ENCODE data around the gene MELTF. TPM values are rescaled to one million over a fixed set of nuclear protein-coding genes. Genes with fewer than 3 reads are reported as not detected.

The MELTF gene
- total and polyA plus RNA-seq, 9 of the 15 experiments (the other 6 are each of a cell fraction or from before 2014, with no cell fraction given), result 0.35 to 10.5 (median 4.5) TPM

DNA sequence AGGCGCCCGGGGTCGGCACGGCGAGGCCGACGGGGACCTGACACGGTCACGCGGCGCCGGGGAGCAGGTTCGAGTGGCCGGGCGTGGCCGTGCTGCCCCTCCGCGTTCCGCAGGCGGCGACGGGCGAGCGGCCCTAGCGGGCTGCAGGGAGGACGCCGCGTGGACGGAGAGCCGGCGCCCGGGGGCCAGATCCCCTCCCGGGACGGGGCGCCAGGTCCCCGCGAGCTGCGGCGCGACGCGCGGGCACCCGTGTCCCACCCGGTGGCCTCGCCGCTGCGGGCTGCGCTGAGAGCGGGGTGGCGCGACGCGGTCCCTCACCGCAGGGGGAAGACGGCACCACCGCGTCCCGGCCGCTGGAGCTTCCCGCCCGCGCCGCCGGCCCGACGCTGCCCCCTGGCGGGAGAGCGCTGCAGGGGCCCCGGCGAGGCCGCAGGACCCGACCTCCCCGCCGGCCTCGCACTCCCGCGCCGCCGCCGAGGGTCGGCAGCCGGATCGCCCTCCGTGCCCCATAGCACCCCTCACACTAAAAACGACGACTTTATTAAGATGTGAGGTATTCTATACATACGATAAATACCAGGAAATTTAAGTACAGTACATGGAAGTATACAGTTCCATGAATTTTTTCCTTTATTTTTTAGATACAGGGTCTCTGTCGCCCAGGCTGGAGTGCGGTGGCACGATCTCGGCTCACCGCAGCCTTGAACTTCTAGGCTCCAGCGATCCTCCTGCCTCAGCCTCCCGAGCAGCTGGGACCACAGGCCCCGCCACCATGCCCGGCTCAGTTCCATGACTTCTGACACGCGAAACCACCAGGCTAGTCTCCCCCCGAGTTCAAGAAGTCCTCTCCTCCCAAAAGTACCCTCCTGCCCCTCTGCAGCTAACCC is 59.7 kb downstream of the MELTF start (continued):
- TF ChIP-seq, protein P1, sequence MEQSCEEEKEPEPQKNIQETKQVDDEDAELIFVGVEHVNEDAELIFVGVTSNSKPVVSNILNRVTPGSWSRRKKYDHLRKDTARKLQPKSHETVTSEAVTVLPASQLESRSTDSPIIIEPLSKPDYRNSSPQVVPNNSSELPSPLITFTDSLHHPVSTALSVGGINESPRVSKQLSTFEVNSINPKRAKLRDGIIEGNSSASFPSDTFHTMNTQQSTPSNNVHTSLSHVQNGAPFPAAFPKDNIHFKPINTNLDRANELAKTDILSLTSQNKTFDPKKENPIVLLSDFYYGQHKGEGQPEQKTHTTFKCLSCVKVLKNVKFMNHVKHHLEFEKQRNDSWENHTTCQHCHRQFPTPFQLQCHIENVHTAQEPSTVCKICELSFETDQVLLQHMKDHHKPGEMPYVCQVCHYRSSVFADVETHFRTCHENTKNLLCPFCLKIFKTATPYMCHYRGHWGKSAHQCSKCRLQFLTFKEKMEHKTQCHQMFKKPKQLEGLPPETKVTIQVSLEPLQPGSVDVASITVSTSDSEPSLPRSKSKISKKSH (CRISPR knock-in tag; IDR thresholded peaks at IDR 0.05), result no peak
- TF ChIP-seq KAT7 (CRISPR knock-in tag; IDR thresholded peaks at IDR 0.05; ENCODE audit: borderline replicate concordance) (no peak), TCFL5 (CRISPR knock-in tag; conservative IDR thresholded peaks at IDR 0.05) (no peak), ZSCAN32 (CRISPR knock-in tag; IDR thresholded peaks at IDR 0.05) (no peak), CBX3 (IDR thresholded peaks at IDR 0.05; ENCODE audit: borderline replicate concordance in 1 of 2, low read length in 2 of 2) (0 out of 3 replicates have a peak, but pooled peaks of 1 of the 2 experiments have one; percentile 5), TRIM28 (IDR thresholded peaks at IDR 0.05) (no peak), BDP1 (IDR thresholded peaks at IDR 0.05; ENCODE audit: insufficient read depth, insufficient read length) (no peak), POU5F1 (IDR thresholded peaks at IDR 0.05; ENCODE audit: borderline replicate concordance, low read depth, low read length, partially characterized antibody) (no peak), MXI1 (IDR thresholded peaks at IDR 0.05; ENCODE audit: low read depth, low read length) (no peak), CHD4 (IDR thresholded peaks at IDR 0.05; ENCODE audit: insufficient read depth, insufficient replicate concordance, low read depth, low read length, poor library complexity, severe bottlenecking) (no peak), EP300 (IDR thresholded peaks at IDR 0.05; ENCODE audit: low read length) (no peak), SAFB2 (IDR thresholded peaks at IDR 0.05; ENCODE audit: borderline replicate concordance, low read depth, low read length, severe bottlenecking) (no peak), COPS2 (conservative IDR thresholded peaks at IDR 0.05) (no peak), HDGF (IDR thresholded peaks at IDR 0.05) (no peak), ZNF124 (CRISPR knock-in tag; IDR thresholded peaks at IDR 0.05) (no peak), MTA2 (IDR thresholded peaks at IDR 0.05; ENCODE audit: low read depth) (no peak), NFATC3 (IDR thresholded peaks at IDR 0.05) (no peak), ZNF778 (CRISPR knock-in tag; IDR thresholded peaks at IDR 0.05) (no peak), IRF2 (CRISPR knock-in tag; IDR thresholded peaks at IDR 0.05) (no peak), EHMT2 (IDR thresholded peaks at IDR 0.05) (no peak), RFX7 (CRISPR knock-in tag; IDR thresholded peaks at IDR 0.05) (no peak)
- TF ChIP-seq, protein P2, sequence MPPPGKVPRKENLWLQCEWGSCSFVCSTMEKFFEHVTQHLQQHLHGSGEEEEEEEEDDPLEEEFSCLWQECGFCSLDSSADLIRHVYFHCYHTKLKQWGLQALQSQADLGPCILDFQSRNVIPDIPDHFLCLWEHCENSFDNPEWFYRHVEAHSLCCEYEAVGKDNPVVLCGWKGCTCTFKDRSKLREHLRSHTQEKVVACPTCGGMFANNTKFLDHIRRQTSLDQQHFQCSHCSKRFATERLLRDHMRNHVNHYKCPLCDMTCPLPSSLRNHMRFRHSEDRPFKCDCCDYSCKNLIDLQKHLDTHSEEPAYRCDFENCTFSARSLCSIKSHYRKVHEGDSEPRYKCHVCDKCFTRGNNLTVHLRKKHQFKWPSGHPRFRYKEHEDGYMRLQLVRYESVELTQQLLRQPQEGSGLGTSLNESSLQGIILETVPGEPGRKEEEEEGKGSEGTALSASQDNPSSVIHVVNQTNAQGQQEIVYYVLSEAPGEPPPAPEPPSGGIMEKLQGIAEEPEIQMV (tag; conservative IDR thresholded peaks at IDR 0.05; ENCODE audit: low read depth), result no peak
- TF ChIP-seq, protein P3, sequence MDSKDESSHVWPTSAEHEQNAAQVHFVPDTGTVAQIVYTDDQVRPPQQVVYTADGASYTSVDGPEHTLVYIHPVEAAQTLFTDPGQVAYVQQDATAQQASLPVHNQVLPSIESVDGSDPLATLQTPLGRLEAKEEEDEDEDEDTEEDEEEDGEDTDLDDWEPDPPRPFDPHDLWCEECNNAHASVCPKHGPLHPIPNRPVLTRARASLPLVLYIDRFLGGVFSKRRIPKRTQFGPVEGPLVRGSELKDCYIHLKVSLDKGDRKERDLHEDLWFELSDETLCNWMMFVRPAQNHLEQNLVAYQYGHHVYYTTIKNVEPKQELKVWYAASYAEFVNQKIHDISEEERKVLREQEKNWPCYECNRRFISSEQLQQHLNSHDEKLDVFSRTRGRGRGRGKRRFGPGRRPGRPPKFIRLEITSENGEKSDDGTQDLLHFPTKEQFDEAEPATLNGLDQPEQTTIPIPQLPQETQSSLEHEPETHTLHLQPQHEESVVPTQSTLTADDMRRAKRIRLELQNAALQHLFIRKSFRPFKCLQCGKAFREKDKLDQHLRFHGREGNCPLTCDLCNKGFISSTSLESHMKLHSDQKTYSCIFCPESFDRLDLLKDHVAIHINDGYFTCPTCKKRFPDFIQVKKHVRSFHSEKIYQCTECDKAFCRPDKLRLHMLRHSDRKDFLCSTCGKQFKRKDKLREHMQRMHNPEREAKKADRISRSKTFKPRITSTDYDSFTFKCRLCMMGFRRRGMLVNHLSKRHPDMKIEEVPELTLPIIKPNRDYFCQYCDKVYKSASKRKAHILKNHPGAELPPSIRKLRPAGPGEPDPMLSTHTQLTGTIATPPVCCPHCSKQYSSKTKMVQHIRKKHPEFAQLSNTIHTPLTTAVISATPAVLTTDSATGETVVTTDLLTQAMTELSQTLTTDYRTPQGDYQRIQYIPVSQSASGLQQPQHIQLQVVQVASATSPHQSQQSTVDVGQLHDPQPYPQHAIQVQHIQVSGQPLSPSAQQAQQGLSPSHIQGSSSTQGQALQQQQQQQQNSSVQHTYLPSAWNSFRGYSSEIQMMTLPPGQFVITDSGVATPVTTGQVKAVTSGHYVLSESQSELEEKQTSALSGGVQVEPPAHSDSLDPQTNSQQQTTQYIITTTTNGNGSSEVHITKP (IDR thresholded peaks at IDR 0.05; ENCODE audit: partially characterized antibody), result no peak

All from K562 (cell line).